Parathyroid adenoma (tissue), 2 donors: Measurements from ENCODE around the gene KRTAP10-1.

Source experiments
- H2AFZ ChIP-seq: fragments of 300-600 bp; sonication (generic); one replicate; pipeline ENCODE4 v1.7.0; 2017; ENCODE audit warnings: antibody characterized with exemption, mild to moderate bottlenecking
- H3K27ac ChIP-seq: fragments of 300-600 bp; sonication (generic); one replicate; pipeline ENCODE4 v1.7.0; 2017
- H3K27me3 ChIP-seq: fragments of 300-600 bp; sonication (generic); one replicate; pipeline ENCODE4 v1.7.0; 2017; ENCODE audit warnings: low read length; ENCODE audit not compliant: control insufficient read depth, insufficient read depth
- H3K36me3 ChIP-seq: fragments of 300-600 bp; sonication (generic); one replicate; pipeline ENCODE4 v1.7.0; 2017; ENCODE audit warnings: low read length; ENCODE audit not compliant: control insufficient read depth, insufficient read depth
- H3K4me1 ChIP-seq: fragments of 300-600 bp; sonication (generic); one replicate; pipeline ENCODE4 v1.7.0; 2017; ENCODE audit warnings: control low read depth
- H3K4me2 ChIP-seq: fragments of 300-600 bp; sonication (generic); one replicate; pipeline ENCODE4 v1.7.0; 2017; ENCODE audit warnings: low read length
- H3K4me3 ChIP-seq: fragments of 300-600 bp; sonication (generic); one replicate; pipeline ENCODE4 v1.7.0; 2017; ENCODE audit warnings: low read depth, low read length
- H3K79me2 ChIP-seq: fragments of 300-600 bp; sonication (generic); one replicate; pipeline ENCODE4 v1.7.0; 2017; ENCODE audit warnings: control low read depth
- H3K9ac ChIP-seq: fragments of 300-600 bp; sonication (generic); one replicate; pipeline ENCODE4 v1.7.0; 2017; ENCODE audit warnings: mild to moderate bottlenecking
- H3K9me3 ChIP-seq: fragments of 300-600 bp; sonication (generic); one replicate; pipeline ENCODE4 v1.7.0; 2017; ENCODE audit warnings: low read length; ENCODE audit not compliant: control insufficient read depth
- CTCF ChIP-seq: fragments of 300-600 bp; sonication (generic); IDR thresholded peaks from one replicate; pipeline ENCODE4 v1.7.0; 2017; ENCODE audit warnings: antibody characterized with exemption, mild to moderate bottlenecking
- donor health status: primary hyperparathyroidism.

Gene KRTAP10-1

GRCh38 chr21:44520326-44521300 lies 19.4 kb downstream of the KRTAP10-1 start:
- Histone ChIP-seq H3K4me2 (no peak overlapping the region), H3K79me2 (no peaks in the 10 kb centered on the region), H3K9ac (no peak overlapping the region), H3K4me3 (no peak overlapping the region), H2AFZ (no peak overlapping the region), H3K4me1 (no peaks in the 10 kb centered on the region), H3K9me3 (no peaks in the 10 kb centered on the region), H3K27ac (no peak overlapping the region), H3K36me3 (no peaks in the 10 kb centered on the region), H3K27me3 (no peaks in the 10 kb centered on the region)
- no peak for TF ChIP-seq CTCF

GRCh38 chr21:44519346-44520325 lies 20.4 kb downstream of the KRTAP10-1 start:
- no peaks in the 10 kb centered on the region for H3K9me3 ChIP-seq
- no peak overlapping the region for H3K9ac ChIP-seq
- H3K4me1 ChIP-seq = no peaks in the 10 kb centered on the region
- TF ChIP-seq CTCF = no peak
- no peak overlapping the region for H2AFZ ChIP-seq
- no peaks in the 10 kb centered on the region for H3K36me3 ChIP-seq
- H3K27ac ChIP-seq = no peak overlapping the region
- H3K4me3 ChIP-seq = no peak overlapping the region
- no peaks in the 10 kb centered on the region for H3K79me2 ChIP-seq
- H3K4me2 ChIP-seq = no peak overlapping the region
- H3K27me3 ChIP-seq = no peaks in the 10 kb centered on the region

GRCh38 chr21:44518686-44519085 lies 21.3 kb downstream of the KRTAP10-1 start:
- Histone ChIP-seq H3K79me2 (no peaks in the 10 kb centered on the region), H3K9me3 (no peaks in the 10 kb centered on the region), H3K27ac (no peak overlapping the region), H3K36me3 (no peaks in the 10 kb centered on the region), H3K4me3 (no peak overlapping the region), H2AFZ (no peak overlapping the region), H3K27me3 (no peaks in the 10 kb centered on the region), H3K4me2 (no peak overlapping the region), H3K9ac (no peak overlapping the region), H3K4me1 (no peaks in the 10 kb centered on the region)
- no peak for TF ChIP-seq CTCF

- H3K4me1 ChIP-seq = no peaks in the 10 kb centered on the region
- H3K27me3 ChIP-seq = no peaks in the 10 kb centered on the region
- H3K9me3 ChIP-seq = no peaks in the 10 kb centered on the region
- H3K9ac ChIP-seq = no peak overlapping the region
- no peak overlapping the region for H3K27ac ChIP-seq
- no peaks in the 10 kb centered on the region for H3K79me2 ChIP-seq
- no peak overlapping the region for H2AFZ ChIP-seq
- no peak for TF ChIP-seq CTCF
- no peaks in the 10 kb centered on the region for H3K36me3 ChIP-seq
- H3K4me3 ChIP-seq = no peak overlapping the region
- no peak overlapping the region for H3K4me2 ChIP-seq
These were observed 22.7 kb downstream of the KRTAP10-1 start for GRCh38 chr21:44517175-44517899.
